Activated naive CD4-positive, alpha-beta T cell treated with anti-CD3 and anti-CD28 coated beads, Interleukin-2, amount 50 U/mL, for 16 hours (primary cell): ENCODE results near the gene EVC2.
"Not testable (repeated sequence)": the region's sequence is repeated elsewhere in the genome, so short reads cannot be mapped to it uniquely, and the experiment has no call there.

Experiments used
- DNase-seq: peaks from one replicate; pipeline ENCODE4 v3.0.0-alpha.2; 2020

The EVC2 gene

GRCh38 chr4:5618051-5618960 is 90.1 kb downstream of the EVC2 start:
- DNase-seq: no peak

GRCh38 chr4:5616331-5616950 is 91.9 kb downstream of the EVC2 start:
- DNase-seq: no peak

- no peak for DNase-seq
These were observed 92.8 kb downstream of the EVC2 start for GRCh38 chr4:5615496-5616075.

GRCh38 chr4:5611750-5612149 is 96.6 kb downstream of the EVC2 start:
- no peak for DNase-seq

GRCh38 chr4:5609306-5610007 is 98.9 kb downstream of the EVC2 start:
- no peak for DNase-seq

GRCh38 chr4:5593828-5594227 is 114.5 kb downstream of the EVC2 start:
- DNase-seq: not testable (repeated sequence)

GRCh38 chr4:5592272-5592671 is 116.1 kb downstream of the EVC2 start:
- DNase-seq: no peak

- no peak for DNase-seq
These were observed 118.9 kb downstream of the EVC2 start for GRCh38 chr4:5589495-5589894.

GRCh38 chr4:5588046-5588445 is 120.3 kb downstream of the EVC2 start:
- no peak for DNase-seq

- DNase-seq: no peak
These were observed 132.4 kb downstream of the EVC2 start for GRCh38 chr4:5575941-5576340.

- no peak for DNase-seq
These were observed 134.0 kb downstream of the EVC2 start for GRCh38 chr4:5574386-5574785.

GRCh38 chr4:5573965-5574364 is 134.4 kb downstream of the EVC2 start:
- no peak for DNase-seq

- DNase-seq: no peak
These were observed 135.6 kb downstream of the EVC2 start for GRCh38 chr4:5572751-5573150.

- no peak for DNase-seq
These were observed 136.2 kb downstream of the EVC2 start for GRCh38 chr4:5572114-5572513.

GRCh38 chr4:5571646-5572045 is 136.7 kb downstream of the EVC2 start:
- DNase-seq: no peak

- no peak for DNase-seq
These were observed 138.9 kb downstream of the EVC2 start for GRCh38 chr4:5569451-5569850.

- no peak for DNase-seq
These were observed 139.4 kb downstream of the EVC2 start for GRCh38 chr4:5568931-5569330.

- DNase-seq: no peak
These were observed 140.0 kb downstream of the EVC2 start for GRCh38 chr4:5568336-5568735.

GRCh38 chr4:5566991-5567390 is 141.4 kb downstream of the EVC2 start:
- no peak for DNase-seq

- DNase-seq: no peak
These were observed 141.8 kb downstream of the EVC2 start for GRCh38 chr4:5566526-5566925.

- no peak for DNase-seq
These were observed 144.5 kb downstream of the EVC2 start for GRCh38 chr4:5563856-5564255.

- no peak for DNase-seq
These were observed 145.9 kb downstream of the EVC2 start for GRCh38 chr4:5562476-5562875.

- no peak for DNase-seq
These were observed 147.1 kb downstream of the EVC2 start for GRCh38 chr4:5561286-5561685.
